HEK293 (cell line): ENCODE measurements around the gene CALM3.

ENCODE experiments used
- CTCF ChIP-seq: fragments of 450-650 bp; formaldehyde crosslinking; IDR thresholded peaks from 2 replicates; pipeline ENCODE4 v1.5.1; 2016; ENCODE audit warnings: missing biosample characterization, missing genetic modification characterization
- MYNN ChIP-seq: fragments of 450-650 bp; formaldehyde crosslinking; IDR thresholded peaks from 2 replicates; pipeline ENCODE4 v1.5.1; 2016; ENCODE audit warnings: missing biosample characterization, missing genetic modification characterization, borderline replicate concordance
- SALL2 ChIP-seq: fragments of 450-650 bp; formaldehyde crosslinking; IDR thresholded peaks from 2 replicates; pipeline ENCODE4 v1.5.0; 2017; ENCODE audit warnings: missing biosample characterization, mild to moderate bottlenecking, missing genetic modification characterization, borderline replicate concordance
- ZBTB26 ChIP-seq: fragments of 450-650 bp; formaldehyde crosslinking; optimal IDR thresholded peaks from 2 replicates; pipeline ENCODE3; 2016; ENCODE audit warnings: missing biosample characterization, mild to moderate bottlenecking, missing genetic modification characterization
- ZNF121 ChIP-seq: fragments of 450-650 bp; formaldehyde crosslinking; IDR thresholded peaks from 2 replicates; pipeline ENCODE4 v1.5.1; 2016; ENCODE audit warnings: missing biosample characterization, missing genetic modification characterization
- ZNF18 ChIP-seq: fragments of 450-650 bp; formaldehyde crosslinking; IDR thresholded peaks from 2 replicates; pipeline ENCODE4 v1.5.1; 2016; ENCODE audit warnings: missing biosample characterization, missing genetic modification characterization
- ZNF202 ChIP-seq: fragments of 450-650 bp; formaldehyde crosslinking; IDR thresholded peaks from 2 replicates; pipeline ENCODE4 v1.5.1; 2016; ENCODE audit warnings: missing biosample characterization, missing genetic modification characterization, borderline replicate concordance
- ZNF768 ChIP-seq: fragments of 450-650 bp; formaldehyde crosslinking; IDR thresholded peaks from 2 replicates; pipeline ENCODE4 v1.5.1; 2018; ENCODE audit warnings: missing biosample characterization, mild to moderate bottlenecking, missing genetic modification characterization
- ZNF792 ChIP-seq: fragments of 450-650 bp; formaldehyde crosslinking; IDR thresholded peaks from 2 replicates; pipeline ENCODE4 v1.5.1; 2016; ENCODE audit warnings: missing biosample characterization, missing genetic modification characterization
- ZXDB ChIP-seq: fragments of 450-650 bp; formaldehyde crosslinking; IDR thresholded peaks from 2 replicates; pipeline ENCODE4 v1.5.1; 2016; ENCODE audit warnings: missing biosample characterization, missing genetic modification characterization
- TF ChIP-seq, protein P1 (sequence below): fragments of 450-650 bp; formaldehyde crosslinking; IDR thresholded peaks from 2 replicates; pipeline ENCODE4 v1.5.1; 2016; ENCODE audit warnings: missing biosample characterization, missing genetic modification characterization

DNA sequence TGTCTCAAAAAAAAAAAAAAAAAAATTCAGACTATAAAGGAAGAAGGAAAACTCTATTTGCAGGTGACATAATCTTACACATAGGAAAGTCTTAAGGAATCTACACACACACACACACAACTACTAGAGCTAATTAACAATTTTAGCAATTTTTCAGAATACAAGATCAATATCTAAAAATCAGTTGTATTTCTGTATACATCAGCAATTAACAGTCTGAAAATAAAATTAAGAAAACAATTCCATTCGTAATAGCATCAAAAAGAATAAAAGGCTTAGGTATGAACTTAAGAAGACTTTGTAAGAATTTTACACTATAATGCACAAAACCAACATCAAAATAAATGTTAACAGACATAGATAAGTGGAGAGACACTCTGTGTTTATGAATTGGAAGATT is 15.6 kb upstream of the CALM3 start:
- TF ChIP-seq ZBTB26 (tag by site-specific recombination) (no peak), CTCF (no peak), ZNF792 (tag by site-specific recombination) (no peak), ZNF18 (tag by site-specific recombination) (no peak), ZXDB (tag by site-specific recombination) (no peak), SALL2 (tag by site-specific recombination) (no peak), ZNF202 (tag by site-specific recombination) (no peak), ZNF121 (no peak), ZNF768 (no peak), MYNN (no peak)
- TF ChIP-seq, protein P1, sequence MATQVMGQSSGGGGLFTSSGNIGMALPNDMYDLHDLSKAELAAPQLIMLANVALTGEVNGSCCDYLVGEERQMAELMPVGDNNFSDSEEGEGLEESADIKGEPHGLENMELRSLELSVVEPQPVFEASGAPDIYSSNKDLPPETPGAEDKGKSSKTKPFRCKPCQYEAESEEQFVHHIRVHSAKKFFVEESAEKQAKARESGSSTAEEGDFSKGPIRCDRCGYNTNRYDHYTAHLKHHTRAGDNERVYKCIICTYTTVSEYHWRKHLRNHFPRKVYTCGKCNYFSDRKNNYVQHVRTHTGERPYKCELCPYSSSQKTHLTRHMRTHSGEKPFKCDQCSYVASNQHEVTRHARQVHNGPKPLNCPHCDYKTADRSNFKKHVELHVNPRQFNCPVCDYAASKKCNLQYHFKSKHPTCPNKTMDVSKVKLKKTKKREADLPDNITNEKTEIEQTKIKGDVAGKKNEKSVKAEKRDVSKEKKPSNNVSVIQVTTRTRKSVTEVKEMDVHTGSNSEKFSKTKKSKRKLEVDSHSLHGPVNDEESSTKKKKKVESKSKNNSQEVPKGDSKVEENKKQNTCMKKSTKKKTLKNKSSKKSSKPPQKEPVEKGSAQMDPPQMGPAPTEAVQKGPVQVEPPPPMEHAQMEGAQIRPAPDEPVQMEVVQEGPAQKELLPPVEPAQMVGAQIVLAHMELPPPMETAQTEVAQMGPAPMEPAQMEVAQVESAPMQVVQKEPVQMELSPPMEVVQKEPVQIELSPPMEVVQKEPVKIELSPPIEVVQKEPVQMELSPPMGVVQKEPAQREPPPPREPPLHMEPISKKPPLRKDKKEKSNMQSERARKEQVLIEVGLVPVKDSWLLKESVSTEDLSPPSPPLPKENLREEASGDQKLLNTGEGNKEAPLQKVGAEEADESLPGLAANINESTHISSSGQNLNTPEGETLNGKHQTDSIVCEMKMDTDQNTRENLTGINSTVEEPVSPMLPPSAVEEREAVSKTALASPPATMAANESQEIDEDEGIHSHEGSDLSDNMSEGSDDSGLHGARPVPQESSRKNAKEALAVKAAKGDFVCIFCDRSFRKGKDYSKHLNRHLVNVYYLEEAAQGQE (tag by site-specific recombination) = no peak
